H1 (cell line): Measurements from ENCODE around the gene MPHOSPH9. TPM values are rescaled to one million over a fixed set of nuclear protein-coding genes. Genes with fewer than 3 reads are reported as not detected.

Experiments
- CTCF ChIA-PET: fragments of 300-600 bp; sonication (Branson Sonifier 250); formaldehyde crosslinking; loops from one replicate; lab custom pipeline; 2021; ENCODE audit not compliant: partially characterized antibody; lab: Charles Lee
- POLR2A ChIA-PET: fragments of 300-600 bp; sonication (Branson Sonifier 250); formaldehyde crosslinking; loops from one replicate; lab custom pipeline; 2021; ENCODE audit warnings: inconsistent platforms; ENCODE audit not compliant: partially characterized antibody; lab: Charles Lee
- DNase-seq, 2 experiments: peaks; one replicate each; pipeline versions ENCODE4 v3.0.0 to v3.0.0-alpha.2; 2010 to 2022; ENCODE audit warnings: low spot score in 2 of 2, low read depth in 1 of 2, mixed read lengths in 1 of 2
- FAIRE-seq: peaks from 2 replicates; lab custom pipeline; 2011; peaks lifted over from hg19 to GRCh38; lab: Jason Lieb, UNC
- H2AFZ ChIP-seq: 2 replicates; pipeline ENCODE4 v1.8.1; 2012; ENCODE audit warnings: low read length, inconsistent platforms
- H2AK5ac ChIP-seq: 2 replicates; pipeline ENCODE4 v1.6.1; 2013; ENCODE audit warnings: low read depth, low read length
- H2BK120ac ChIP-seq: replicated peaks from 2 replicates; pipeline ENCODE3; 2013; ENCODE audit warnings: low read depth, low read length, inconsistent platforms
- H2BK12ac ChIP-seq: 2 replicates; pipeline ENCODE4 v1.6.1; 2013; ENCODE audit warnings: low read depth, low read length
- H2BK15ac ChIP-seq: 2 replicates; pipeline ENCODE4 v1.6.1; 2013; ENCODE audit warnings: low read length
- H2BK20ac ChIP-seq: 2 replicates; pipeline ENCODE4 v1.6.1; 2013; ENCODE audit warnings: low read length
- H2BK5ac ChIP-seq: 2 replicates; pipeline ENCODE4 v1.6.1; 2013; ENCODE audit warnings: low read depth, low read length
- H3K14ac ChIP-seq: 2 replicates; pipeline ENCODE4 v1.6.1; 2013; ENCODE audit warnings: inconsistent platforms; ENCODE audit not compliant: insufficient read length
- H3K18ac ChIP-seq: 2 replicates; pipeline ENCODE4 v1.6.1; 2013; ENCODE audit warnings: low read length; ENCODE audit errors: extremely low read depth
- H3K23ac ChIP-seq: 2 replicates; pipeline ENCODE4 v1.6.1; 2013; ENCODE audit warnings: inconsistent platforms; ENCODE audit not compliant: insufficient read length
- H3K23me2 ChIP-seq: 2 replicates; pipeline ENCODE4 v1.6.1; 2013; ENCODE audit warnings: low read depth, low read length
- H3K27ac ChIP-seq: 2 replicates; pipeline ENCODE4 v1.6.1; 2011; ENCODE audit warnings: low read depth, low read length, inconsistent platforms
- H3K27me3 ChIP-seq, 4 experiments: replicated peaks in 1 of 4; 1 replicate in 1 of 4; 2 replicates in 3 of 4; pipeline versions ENCODE4 v1.6.1 to v1.8.1; 2011 to 2013; ENCODE audit warnings: low read length in 3 of 4, mild to moderate bottlenecking in 3 of 4, inconsistent platforms in 2 of 4, mixed read lengths in 2 of 4, moderate library complexity in 1 of 4; ENCODE audit not compliant: control insufficient read depth in 3 of 4, insufficient read depth in 3 of 4; ENCODE audit errors: extremely low read depth in 1 of 4
- H3K36me3 ChIP-seq, 4 experiments: 2 replicates each; pipeline versions ENCODE4 v1.6.1 to v1.8.1; 2011 to 2013; ENCODE audit warnings: mild to moderate bottlenecking in 4 of 4, low read length in 3 of 4, moderate library complexity in 2 of 4, control low read depth in 1 of 4, inconsistent platforms in 1 of 4; ENCODE audit not compliant: insufficient read depth in 4 of 4, control insufficient read depth in 2 of 4
- H3K4ac ChIP-seq: replicated peaks from 2 replicates; pipeline ENCODE3; 2013; ENCODE audit warnings: low read length, low read depth, mixed read lengths, inconsistent platforms; ENCODE audit not compliant: insufficient read length
- H3K4me1 ChIP-seq, 4 experiments: replicated peaks in 1 of 4; 1 replicate in 1 of 4; 2 replicates in 3 of 4; pipeline versions ENCODE4 v1.6.1 to v1.8.1; 2011 to 2013; ENCODE audit warnings: low read length in 3 of 4, inconsistent platforms in 2 of 4, mixed read lengths in 1 of 4; ENCODE audit not compliant: insufficient read depth in 4 of 4, control insufficient read depth in 3 of 4
- H3K4me2 ChIP-seq, 2 experiments: 2 replicates each; pipeline versions ENCODE4 v1.6.1 to v1.8.1; 2011 to 2013; ENCODE audit warnings: low read depth in 2 of 2, low read length in 2 of 2, control low read depth in 1 of 2, inconsistent platforms in 1 of 2, mild to moderate bottlenecking in 1 of 2; ENCODE audit not compliant: insufficient read depth in 1 of 2
- H3K4me3 ChIP-seq, 4 experiments: fragments of 200-600, 300-600 bp in 1 of 4; sonication (generic), shearing (Covaris generic), sonication (Bioruptor Twin) in 1 of 4; 2 replicates each; pipeline versions ENCODE4 v1.5.1 to v1.8.1; 2011 to 2016; ENCODE audit warnings: low read length in 4 of 4, low read depth in 3 of 4, control low read depth in 2 of 4, inconsistent platforms in 2 of 4, mild to moderate bottlenecking in 2 of 4, mixed read lengths in 1 of 4, moderate library complexity in 1 of 4; ENCODE audit not compliant: insufficient read depth in 2 of 4; ENCODE audit errors: extremely low read depth in 1 of 4
- H3K56ac ChIP-seq: replicated peaks from 2 replicates; pipeline ENCODE3; 2013; ENCODE audit warnings: low read depth, mild to moderate bottlenecking, mixed read lengths, low read length, inconsistent platforms; ENCODE audit not compliant: insufficient read length
- H3K79me1 ChIP-seq: 2 replicates; pipeline ENCODE4 v1.6.1; 2013; ENCODE audit warnings: low read depth, low read length, control low read depth
- H3K79me2 ChIP-seq, 2 experiments: 2 replicates each; pipeline versions ENCODE4 v1.6.1 to v1.8.1; 2012 to 2013; ENCODE audit warnings: low read length in 2 of 2, mild to moderate bottlenecking in 2 of 2, inconsistent platforms in 1 of 2; ENCODE audit not compliant: insufficient read depth in 2 of 2, control insufficient read depth in 1 of 2
- H3K9ac ChIP-seq, 4 experiments: replicated peaks in 1 of 4; 1 replicate in 1 of 4; 2 replicates in 3 of 4; pipeline versions ENCODE4 v1.6.1 to v1.8.1; 2011 to 2013; ENCODE audit warnings: low read depth in 3 of 4, low read length in 3 of 4, control low read depth in 2 of 4, mild to moderate bottlenecking in 2 of 4, moderate library complexity in 2 of 4, inconsistent platforms in 1 of 4; ENCODE audit errors: extremely low read depth in 1 of 4
- H3K9me3 ChIP-seq, 2 experiments: 2 replicates each; pipeline versions ENCODE4 v1.6.1 to v1.8.1; 2012 to 2013; ENCODE audit warnings: mild to moderate bottlenecking in 2 of 2, moderate library complexity in 2 of 2, control low read depth in 1 of 2, inconsistent platforms in 1 of 2, low read depth in 1 of 2, low read length in 1 of 2, mixed read lengths in 1 of 2; ENCODE audit not compliant: insufficient read depth in 2 of 2
- H4K20me1 ChIP-seq, 2 experiments: replicated peaks in 1 of 2; 2 replicates each; pipeline versions ENCODE3 to v1.8.1; 2011 to 2013; ENCODE audit warnings: inconsistent platforms in 2 of 2, low read length in 2 of 2, mild to moderate bottlenecking in 1 of 2; ENCODE audit not compliant: insufficient read depth in 2 of 2, control insufficient read depth in 1 of 2
- H4K5ac ChIP-seq: 2 replicates; pipeline ENCODE4 v1.6.1; 2013; ENCODE audit warnings: low read length, low read depth, mixed read lengths, inconsistent platforms; ENCODE audit not compliant: insufficient read length
- H4K8ac ChIP-seq: 2 replicates; pipeline ENCODE4 v1.8.0; 2013; ENCODE audit warnings: mild to moderate bottlenecking, moderate library complexity, low read length, inconsistent platforms; ENCODE audit not compliant: insufficient read depth; ENCODE audit errors: extremely low read depth
- H4K91ac ChIP-seq: replicated peaks from 2 replicates; pipeline ENCODE3; 2013; ENCODE audit warnings: low read length, mixed read lengths, inconsistent platforms; ENCODE audit not compliant: insufficient read length
- ASH2L ChIP-seq: fragments of 200-600, 300-600 bp; sonication (generic); IDR thresholded peaks from one replicate; pipeline ENCODE4 v1.7.1; 2017; ENCODE audit warnings: low read length
- HDAC2 ChIP-seq, 2 experiments: fragments of 300-600 bp in 1 of 2; sonication (generic) in 1 of 2; IDR thresholded peaks; 2 replicates each; pipeline ENCODE4 v1.6.1; 2011 to 2012; ENCODE audit warnings: low read depth in 2 of 2, low read length in 2 of 2, mild to moderate bottlenecking in 2 of 2, moderate library complexity in 2 of 2, borderline replicate concordance in 1 of 2, inconsistent platforms in 1 of 2
- KDM1A ChIP-seq: fragments of 200-600, 300-600 bp; sonication (generic); IDR thresholded peaks from 2 replicates; pipeline ENCODE4 v1.7.1; 2016; ENCODE audit warnings: mild to moderate bottlenecking, low read length, borderline replicate concordance
- KDM4A ChIP-seq: IDR thresholded peaks from one replicate; pipeline ENCODE4 v1.7.1; 2012; ENCODE audit warnings: low read depth, mild to moderate bottlenecking, moderate library complexity, low read length, inconsistent platforms; ENCODE audit not compliant: severe bottlenecking
- SRF ChIP-seq: IDR thresholded peaks from 2 replicates; pipeline ENCODE4 v1.6.1; 2011; ENCODE audit warnings: mild to moderate bottlenecking, low read depth, low read length, moderate library complexity
- WGBS, 2 experiments: shearing (Covaris generic) in 1 of 2; methylation state at CpG; one replicate each; pipeline versions ENCODE4 v1.1.6 to v1.1.7; 2013 to 2015; ENCODE audit warnings: low lambda C conversion rate in 2 of 2, mixed read lengths in 2 of 2, inconsistent platforms in 1 of 2, low coverage in 1 of 2, missing lambda C conversion rate in 1 of 2; ENCODE audit not compliant: insufficient replicate concordance in 2 of 2, insufficient coverage in 1 of 2, insufficient read length in 1 of 2; ENCODE audit errors: extremely low coverage in 1 of 2, missing lambda C conversion rate in 1 of 2; 5-methylcytosine and 5-hydroxymethylcytosine counted together
- polyA plus RNA-seq, 7 experiments: library from polyadenylated mRNA; depleted of rRNA in 3 of 7; stranded (reverse) in 5 of 7; unstranded in 2 of 7; fragments of >200 nt in 5 of 7; fragments of 200-250 nt in 2 of 7; gene quantifications; 1 replicate in 5 of 7; 2 replicates in 1 of 7; 4 replicates in 1 of 7; pipeline versions ENCODE4 v1.2.1 to v1.2.3, GENCODE V29; 2011 to 2013; ENCODE audit warnings: missing spikeins in 2 of 7, mixed read lengths in 2 of 7
- total RNA-seq: library from RNA; stranded (reverse); fragmentation: NEBNext Ultra II Directional; extraction: Animal tissue kit (Norgen Biotek cat#: 25700); gene quantifications from 2 replicates; pipeline ENCODE4 v1.2.1, GENCODE V29; 2021

Gene MPHOSPH9
- total and polyA plus RNA-seq, 2 of the 8 experiments (the other 6 are each of a cell fraction or from before 2014, with no cell fraction given) = 8.8 to 48.8 TPM

DNA sequence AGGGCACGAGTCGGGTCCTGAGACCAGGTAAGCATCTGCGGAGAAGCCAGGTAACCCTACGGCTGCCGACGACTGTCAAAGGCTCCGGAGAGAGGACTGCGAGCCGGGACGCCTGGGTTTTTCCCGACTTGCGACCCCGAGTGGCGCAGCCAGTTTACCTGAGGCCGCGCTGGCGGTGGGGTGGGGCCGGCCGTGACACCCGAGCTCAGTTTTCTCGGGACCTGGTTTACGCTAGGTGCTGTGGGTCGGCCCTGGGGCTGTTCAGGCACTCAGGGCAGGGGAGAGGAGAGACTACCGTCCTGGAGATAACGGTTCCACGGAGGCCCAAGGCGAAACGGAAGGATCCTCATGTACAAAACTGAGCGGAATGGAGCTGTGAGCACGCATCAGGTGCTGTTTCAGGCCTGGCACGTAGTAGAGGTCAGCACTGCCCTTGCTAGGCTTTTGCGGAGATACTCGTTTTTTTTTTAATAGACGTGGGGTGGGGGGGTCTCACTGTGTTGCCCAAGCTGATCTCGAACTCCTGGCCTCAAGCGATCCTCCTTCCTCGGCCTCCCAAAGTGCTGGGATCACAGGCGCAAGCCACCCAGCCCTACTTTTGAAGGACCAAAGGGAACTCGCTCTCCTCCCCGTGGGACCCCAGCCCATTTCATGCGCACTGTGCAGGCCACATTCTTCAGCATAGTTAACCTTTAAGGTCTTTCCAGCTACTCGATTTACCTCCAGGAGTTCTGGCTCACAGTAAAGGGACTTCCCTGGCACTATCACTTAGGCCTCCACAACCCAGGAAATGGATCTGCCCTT, 766 bp upstream of the MPHOSPH9 start:
- H3K4me1 ChIP-seq = peaks cover 0 to 4% (median 2%) of the 10 kb centered on the region in 4 experiments; a peak in 3 of 7 replicates
- peaks cover 1 to 4% of the 10 kb centered on the region in 2 experiments for H4K20me1 ChIP-seq
- no peak overlapping the region for H2AK5ac ChIP-seq
- DNase-seq = peak in 1 of 2 experiments; percentile 49
- no peak overlapping the region for H3K14ac ChIP-seq
- no peak overlapping the region for H3K23ac ChIP-seq
- no peak overlapping the region for H2BK20ac ChIP-seq
- peaks cover 7% of the 10 kb centered on the region for H3K79me1 ChIP-seq
- peak overlapping the region; percentile 85 for H2AFZ ChIP-seq
- FAIRE-seq = no peak
- H2BK120ac ChIP-seq = no peak overlapping the region
- POLR2A ChIA-PET = interaction anchor here (0.6 to 3.7 kb wide), 44 partner anchors 8 to 1297 kb away, joined by 3 to 42 read pairs (median 4); partner anchors contain the start of genes ARL6IP4, ATP6V0A2, OGFOD2 and PITPNM2
- peaks cover 0 to 5% (median 0%) of the 10 kb centered on the region in 4 experiments; a peak in 2 of 8 replicates for H3K36me3 ChIP-seq
- H3K4me3 ChIP-seq = peak overlapping the region; percentile 59 to 94 (median 89)
- 17% methylated on average over 42 of the region's 42 CpGs; no CpG with 5 or more reads in 1 of the 2 experiments for WGBS, 2 experiments
- H3K79me2 ChIP-seq = peaks cover 0 to 25% of the 10 kb centered on the region in 2 experiments; a peak in 3 of 4 replicates
- H2BK5ac ChIP-seq = peak overlapping the region; percentile 54
- peak overlapping the region; percentile 71 to 82 for H3K4me2 ChIP-seq
- H3K9ac ChIP-seq = peak overlapping the region; percentile 46 to 73 (median 66)
- peak overlapping the region; percentile 81; the same call in 1 of the 2 replicates for H4K8ac ChIP-seq
- H3K27me3 ChIP-seq = no peaks in the 10 kb centered on the region
- peak overlapping the region; percentile 29 for H4K91ac ChIP-seq
- peak overlapping the region; percentile 60 for H3K56ac ChIP-seq
- H2BK12ac ChIP-seq = no peak overlapping the region; the same call in 1 of the 2 replicates
- H3K4ac ChIP-seq = peak overlapping the region; percentile 27
- H2BK15ac ChIP-seq = peak overlapping the region; percentile 96
- TF ChIP-seq KDM1A = peak; percentile 68; the same call in 1 of the 2 replicates
- no peak for TF ChIP-seq SRF
- TF ChIP-seq HDAC2 (IDR thresholded peaks at IDR 0.05; ENCODE audit: borderline replicate concordance in 1 of 2, low read depth in 2 of 2, low read length in 2 of 2) = 0 out of 4 replicates have a peak, but pooled peaks of 1 of the 2 experiments have one; percentile 62
- peak; percentile 86 for TF ChIP-seq KDM4A
- TF ChIP-seq ASH2L = peak; percentile 26
- CTCF ChIA-PET = interaction anchor here (0.6 to 2.1 kb wide), 12 partner anchors 8 to 1728 kb away, joined by 3 to 8 read pairs (median 4); partner anchors contain the start of gene ARL6IP4
- H3K23me2 ChIP-seq = peaks cover 8% of the 10 kb centered on the region
- no peaks in the 10 kb centered on the region for H3K9me3 ChIP-seq
- peak overlapping the region; percentile 70 for H4K5ac ChIP-seq
- no peak overlapping the region; the same call in none of the 2 replicates for H3K18ac ChIP-seq
- peak overlapping the region; percentile 47; the same call in 1 of the 2 replicates for H3K27ac ChIP-seq
